Stimulated activated CD4-positive, alpha-beta T cell treated with anti-CD3 and anti-CD28 coated beads, TNF-alpha, amount 100 ng/mL, for 24 hours (primary cell): ENCODE data around the gene EIF1B.

Source experiments
- DNase-seq, 3 experiments: peaks; one replicate each; pipeline ENCODE4 v3.0.0-alpha.2; 2020; ENCODE audit warnings: low read depth in 3 of 3

Gene EIF1B

GRCh38 chr3:40308725-40309417, 636 bp upstream of the EIF1B start:
- no peak for DNase-seq

GRCh38 chr3:40309925-40310695, 603 bp downstream of the EIF1B start:
- peak in 1 of 3 experiments; percentile 17 for DNase-seq

GRCh38 chr3:40310705-40311104, 1.2 kb downstream of the EIF1B start:
- DNase-seq = no peak

- DNase-seq = no peak
Measured at GRCh38 chr3:40312661-40313226, 3.2 kb downstream of the EIF1B start.

- no peak for DNase-seq
Measured at GRCh38 chr3:40313975-40314860, 4.7 kb downstream of the EIF1B start.

GRCh38 chr3:40317061-40317855, 7.8 kb downstream of the EIF1B start:
- DNase-seq = peak in 2 of 3 experiments; percentile 7 to 25

GRCh38 chr3:40321818-40322217, 12.3 kb downstream of the EIF1B start:
- no peak for DNase-seq

- no peak for DNase-seq
Measured at GRCh38 chr3:40323946-40324345, 14.4 kb downstream of the EIF1B start.

GRCh38 chr3:40324621-40325020, 15.1 kb downstream of the EIF1B start:
- no peak for DNase-seq

- DNase-seq = no peak
Measured at GRCh38 chr3:40325465-40325864, 16.0 kb downstream of the EIF1B start.

GRCh38 chr3:40328374-40328773, 18.9 kb downstream of the EIF1B start:
- DNase-seq = no peak

- DNase-seq = no peak
Measured at GRCh38 chr3:40329071-40329470, 19.6 kb downstream of the EIF1B start.

- no peak for DNase-seq
Measured at GRCh38 chr3:40332684-40333083, 23.2 kb downstream of the EIF1B start.

GRCh38 chr3:40333416-40333815, 23.9 kb downstream of the EIF1B start:
- DNase-seq = no peak

GRCh38 chr3:40333852-40334251, 24.3 kb downstream of the EIF1B start:
- DNase-seq = no peak

- DNase-seq = no peak
Measured at GRCh38 chr3:40336101-40336500, 26.6 kb downstream of the EIF1B start.

- no peak for DNase-seq
Measured at GRCh38 chr3:40336511-40337135, 27.1 kb downstream of the EIF1B start.

GRCh38 chr3:40337136-40338108, 27.9 kb downstream of the EIF1B start:
- DNase-seq = peak in 1 of 3 experiments; percentile 7

- DNase-seq = no peak
Measured at GRCh38 chr3:40339871-40340270, 30.4 kb downstream of the EIF1B start.
